ENCODE results near the gene GEMIN4.
"Not testable (repeated sequence)": the region's sequence is repeated elsewhere in the genome, so short reads cannot be mapped to it uniquely, and the experiment has no call there.

GEMIN4 gene

GRCh38 chr17:752002-752619 is at the start of gene GEMIN4:
GEMIN4 (minus strand) TSS chr17:752264; CDS start chr17:752142, 122 bp downstream.
- DNase-seq (ENCODE audit: low spot score) = peak; percentile 90

- no peak for DNase-seq (ENCODE audit: low spot score)
Observed at GRCh38 chr17:801660-802059, 49.6 kb upstream of the GEMIN4 start.

GRCh38 chr17:800446-801242 is 48.6 kb upstream of the GEMIN4 start:
- DNase-seq (ENCODE audit: low spot score) = no peak

- no peak for DNase-seq (ENCODE audit: low spot score)
Observed at GRCh38 chr17:799261-799660, 47.2 kb upstream of the GEMIN4 start.

GRCh38 chr17:798246-798645 is 46.2 kb upstream of the GEMIN4 start:
- DNase-seq (ENCODE audit: low spot score) = no peak

- DNase-seq (ENCODE audit: low spot score) = no peak
Observed at GRCh38 chr17:797236-797840, 45.3 kb upstream of the GEMIN4 start.

- DNase-seq (ENCODE audit: low spot score) = no peak
Observed at GRCh38 chr17:796609-797008, 44.5 kb upstream of the GEMIN4 start.

- DNase-seq (ENCODE audit: low spot score) = no peak
Observed at GRCh38 chr17:795721-796120, 43.7 kb upstream of the GEMIN4 start.

GRCh38 chr17:795276-795675 is 43.2 kb upstream of the GEMIN4 start:
- no peak for DNase-seq (ENCODE audit: low spot score)

GRCh38 chr17:794876-795275 is 42.8 kb upstream of the GEMIN4 start:
- peak; percentile 10 for DNase-seq (ENCODE audit: low spot score)

GRCh38 chr17:792277-792676 is 40.2 kb upstream of the GEMIN4 start:
- no peak for DNase-seq (ENCODE audit: low spot score)

- no peak for DNase-seq (ENCODE audit: low spot score)
Observed at GRCh38 chr17:791829-792228, 39.8 kb upstream of the GEMIN4 start.

- DNase-seq (ENCODE audit: low spot score) = not testable (repeated sequence)
Observed at GRCh38 chr17:790874-791247, 38.8 kb upstream of the GEMIN4 start.

- DNase-seq (ENCODE audit: low spot score) = not testable (repeated sequence)
Observed at GRCh38 chr17:789931-790873, 38.1 kb upstream of the GEMIN4 start.

GRCh38 chr17:789160-789840 is 37.2 kb upstream of the GEMIN4 start:
- no peak for DNase-seq (ENCODE audit: low spot score)

- DNase-seq (ENCODE audit: low spot score) = no peak
Observed at GRCh38 chr17:788551-788950, 36.5 kb upstream of the GEMIN4 start.

- DNase-seq (ENCODE audit: low spot score) = no peak
Observed at GRCh38 chr17:787641-788221, 35.7 kb upstream of the GEMIN4 start.

GRCh38 chr17:785901-786300 is 33.8 kb upstream of the GEMIN4 start:
- DNase-seq (ENCODE audit: low spot score) = not testable (repeated sequence)

- DNase-seq (ENCODE audit: low spot score) = no peak
Observed at GRCh38 chr17:784143-784542, 32.1 kb upstream of the GEMIN4 start.

- peak; percentile 93 for DNase-seq (ENCODE audit: low spot score)
Observed at GRCh38 chr17:781805-782731, 30.0 kb upstream of the GEMIN4 start, which contains the start of the genes GLOD4 and MRM3. GLOD4 (minus strand) TSS chr17:782280; CDS start chr17:782255, 25 bp downstream. MRM3 (plus strand) TSS chr17:782353; CDS start chr17:782379, 26 bp downstream.

All from hematopoietic multipotent progenitor cell treated with erythropoietin and hydrocortisone succinate and interleukin-3 and kit ligand, for 17 days (in vitro differentiated cells).